HL-60/S4 treated with retinoic acid at 250 ng/mL for 4 days and 3 days (cell line): Measurements from ENCODE around the gene PPM1F.

Source experiments
- in situ Hi-C: fragments of 300-500 bp; cut with MboI; formaldehyde crosslinking; loops from 2 replicates; pipeline ENCODE4 v1.7.0; 2022; ENCODE audit warnings: low sequenced_read_pairs

PPM1F gene

DNA sequence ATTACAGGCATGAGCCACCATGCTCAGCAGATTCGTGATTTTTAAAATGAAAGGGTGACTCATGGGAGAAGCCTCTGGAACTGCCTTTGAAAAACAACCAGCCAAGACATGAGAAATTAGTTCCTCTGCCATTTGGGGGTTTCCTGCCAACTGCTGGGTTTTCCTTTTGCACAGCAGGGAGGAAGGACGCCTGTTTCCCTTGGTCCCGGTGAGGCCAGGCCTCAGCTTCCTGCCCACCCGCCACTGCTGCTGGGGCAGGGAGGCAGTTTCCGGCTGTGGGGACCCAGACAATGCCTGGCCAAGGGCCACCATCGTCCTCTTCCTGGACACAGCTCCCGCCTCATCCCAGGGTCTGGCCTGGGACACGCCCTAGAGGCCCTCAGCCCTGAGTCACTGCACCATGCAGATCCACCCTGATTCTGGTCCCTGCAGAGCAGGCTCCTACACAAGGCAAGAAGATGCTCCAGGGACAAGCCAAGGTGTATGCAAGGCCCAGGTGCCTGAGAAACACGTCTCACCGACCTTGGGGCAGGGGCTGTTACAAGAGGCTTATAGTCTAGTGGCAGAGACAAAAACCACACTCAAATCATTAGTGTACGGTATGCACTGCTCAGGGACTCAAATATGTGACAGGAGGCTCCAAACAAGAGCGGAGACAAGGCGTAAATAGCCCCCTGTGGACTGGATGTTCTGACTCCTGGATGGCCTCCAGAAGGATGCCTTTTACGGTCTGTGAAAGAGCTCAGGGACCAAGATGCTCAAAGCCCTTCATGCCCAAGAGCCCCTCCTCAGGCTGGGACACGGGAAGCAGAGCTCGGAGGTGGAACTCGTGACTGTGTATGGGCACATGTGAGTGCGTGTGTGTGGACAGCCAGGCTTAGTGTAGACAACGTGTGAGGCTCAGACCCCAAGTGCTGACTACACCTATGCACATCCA, 10.0 kb downstream of the PPM1F start:
- in situ Hi-C loops = loop anchor here (10.0 kb wide), 1 partner anchor 228 kb away; no protein-coding TSS in a partner anchor

DNA sequence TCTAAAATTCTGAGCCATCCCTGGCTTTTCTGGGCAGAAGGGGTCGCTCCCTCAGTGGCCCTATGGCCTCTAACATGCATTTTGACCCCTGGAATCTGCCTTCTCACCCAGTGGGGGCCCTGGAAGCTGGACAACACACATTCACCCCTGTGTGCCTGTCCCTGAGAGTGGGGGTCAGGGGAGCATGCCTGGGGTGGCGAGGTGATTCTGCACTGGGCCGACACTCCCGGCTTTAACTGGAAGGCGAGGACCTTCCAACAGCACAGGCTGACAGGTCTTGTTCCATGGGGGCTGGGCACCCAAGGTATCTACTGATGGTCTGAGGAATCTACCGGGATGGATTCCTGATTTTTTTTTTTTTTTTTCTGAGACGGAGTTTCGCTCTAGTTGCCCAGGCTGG, 10.7 kb downstream of the PPM1F start:
- in situ Hi-C loops = loop anchor here (10.0 kb wide), 1 partner anchor 227 kb away; no protein-coding TSS in a partner anchor

DNA sequence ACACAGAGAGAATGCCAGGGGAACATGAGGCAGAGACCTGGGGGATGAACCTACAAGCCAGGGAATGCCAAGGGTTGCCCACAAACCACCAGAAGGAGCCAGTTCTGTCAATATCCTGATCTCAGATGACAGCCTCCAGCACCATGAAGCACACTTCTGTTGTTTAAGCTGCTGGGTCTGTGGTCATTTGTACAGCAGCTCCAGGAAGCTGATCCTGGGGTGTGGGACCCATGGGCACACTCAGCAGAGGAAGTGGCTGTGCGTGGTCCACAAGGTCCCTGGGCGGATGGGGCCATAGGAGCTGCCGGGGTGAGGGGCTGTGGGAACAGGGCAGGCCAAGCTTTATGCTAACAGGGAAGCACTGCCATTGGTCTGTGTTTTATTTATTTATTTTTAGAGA, 12.1 kb downstream of the PPM1F start:
- in situ Hi-C loops = loop anchor here (10.0 kb wide), 1 partner anchor 226 kb away; no protein-coding TSS in a partner anchor

DNA sequence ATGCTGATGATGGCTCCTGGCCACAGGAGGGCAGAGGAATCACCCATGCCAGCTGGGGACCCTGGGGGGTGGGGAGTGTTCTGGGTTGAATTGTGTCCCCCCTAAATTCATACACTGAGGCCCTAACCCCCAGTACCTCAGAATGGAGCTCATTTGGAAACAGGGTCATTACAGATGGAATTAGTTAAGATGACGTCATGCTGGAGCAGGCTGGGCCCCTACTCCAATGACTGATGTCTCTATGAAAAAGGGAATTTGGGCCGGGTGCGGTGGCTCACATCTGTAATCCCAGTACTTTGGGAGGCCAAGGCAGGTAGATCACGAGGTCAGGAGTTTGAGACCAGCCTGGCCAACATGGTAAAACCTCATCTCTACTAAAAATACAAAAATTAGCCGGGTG, 12.7 kb downstream of the PPM1F start:
- in situ Hi-C loops = loop anchor here (10.0 kb wide), 1 partner anchor 225 kb away; no protein-coding TSS in a partner anchor

DNA sequence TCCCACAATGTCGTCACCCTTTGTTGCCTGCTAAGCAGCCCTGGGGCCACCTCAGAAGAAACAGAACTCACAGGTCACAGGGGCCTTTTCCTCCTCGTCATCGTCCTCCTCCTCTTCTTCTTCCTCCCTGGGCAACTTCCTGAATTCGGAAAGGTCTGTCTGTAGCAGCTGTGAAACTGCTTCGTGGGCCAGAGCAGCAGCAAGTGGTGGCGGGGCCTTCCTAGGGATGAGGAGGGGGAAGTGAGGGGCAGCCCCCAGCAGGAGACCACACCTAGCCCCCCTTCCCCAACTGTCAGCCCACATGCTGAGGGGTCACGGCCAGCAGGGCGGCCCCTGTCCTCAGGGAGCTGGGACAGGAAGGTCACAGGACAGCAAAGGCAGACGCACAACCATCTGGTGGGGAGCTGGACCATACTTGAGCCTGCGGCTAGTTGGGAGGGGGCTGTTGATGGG, 13.2 kb downstream of the PPM1F start:
- in situ Hi-C loops = no loop called here

DNA sequence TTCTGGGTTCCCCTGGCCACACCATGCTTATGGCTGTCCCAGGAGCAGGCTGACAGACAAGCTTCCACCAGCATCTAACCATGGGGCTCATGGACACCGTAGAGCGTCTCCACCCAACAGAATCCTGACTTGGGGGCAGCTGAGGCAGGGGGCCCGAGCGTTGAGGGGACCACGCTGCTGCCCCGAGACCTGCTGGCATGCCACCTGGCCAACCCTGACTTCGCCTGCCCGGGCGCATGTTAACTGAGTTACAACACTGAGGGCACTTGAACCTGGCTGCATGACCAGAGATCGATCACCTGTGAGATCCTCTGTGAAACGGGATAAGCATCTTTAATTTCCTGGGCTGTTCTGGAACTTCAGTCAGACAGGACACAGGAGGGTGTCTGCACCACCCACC, 13.7 kb downstream of the PPM1F start:
- in situ Hi-C loops = no loop called here

DNA sequence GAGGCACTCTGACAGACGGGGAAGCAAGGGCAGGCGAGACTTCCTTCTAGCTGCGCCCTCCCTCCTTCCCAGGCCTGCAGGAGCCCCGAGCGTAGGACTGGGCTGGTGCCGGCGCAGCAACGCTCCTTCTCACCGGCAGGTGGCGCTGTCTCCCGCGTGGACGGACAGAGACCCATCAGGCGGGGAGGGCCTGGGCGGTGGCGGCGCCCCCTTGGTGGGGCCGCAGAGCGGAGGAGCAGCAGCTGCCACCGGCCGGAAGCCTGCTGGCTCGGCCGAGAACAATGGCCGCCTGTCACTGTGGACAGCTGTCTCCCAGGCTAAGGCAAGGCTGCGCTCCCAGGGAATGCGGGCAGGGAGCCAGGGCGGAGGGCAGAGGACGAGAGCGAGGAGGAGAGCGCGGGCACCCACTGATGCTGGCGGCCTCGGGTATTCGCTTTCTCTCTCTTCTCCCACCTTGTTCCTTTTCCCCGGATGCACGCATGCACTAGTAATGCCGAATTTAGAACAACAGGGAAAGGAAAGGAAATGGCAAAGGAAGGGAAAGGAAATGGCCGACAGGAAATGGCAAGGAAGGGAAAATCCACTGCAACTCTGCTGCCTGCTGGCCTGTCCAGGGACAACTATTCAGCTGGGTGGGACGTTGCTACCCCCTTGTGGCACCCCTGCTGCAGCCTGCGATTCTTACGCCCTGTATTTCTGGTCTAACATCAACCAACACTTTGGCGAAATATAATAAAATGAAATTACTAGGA, 14.4 kb downstream of the PPM1F start:
- in situ Hi-C loops = no loop called here

DNA sequence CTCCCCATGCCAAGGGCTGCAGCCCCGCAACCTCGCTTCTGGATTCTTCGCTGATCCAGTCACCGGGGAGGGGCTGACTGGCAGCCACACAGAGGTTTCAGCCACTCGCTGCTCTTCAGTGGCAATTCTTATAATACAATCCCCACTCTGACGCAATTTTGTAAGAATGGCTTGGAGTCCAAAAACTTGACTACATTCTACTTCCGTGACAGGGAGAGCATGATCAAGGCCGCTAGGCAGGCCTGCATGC, 14.9 kb downstream of the PPM1F start:
- in situ Hi-C loops = no loop called here

DNA sequence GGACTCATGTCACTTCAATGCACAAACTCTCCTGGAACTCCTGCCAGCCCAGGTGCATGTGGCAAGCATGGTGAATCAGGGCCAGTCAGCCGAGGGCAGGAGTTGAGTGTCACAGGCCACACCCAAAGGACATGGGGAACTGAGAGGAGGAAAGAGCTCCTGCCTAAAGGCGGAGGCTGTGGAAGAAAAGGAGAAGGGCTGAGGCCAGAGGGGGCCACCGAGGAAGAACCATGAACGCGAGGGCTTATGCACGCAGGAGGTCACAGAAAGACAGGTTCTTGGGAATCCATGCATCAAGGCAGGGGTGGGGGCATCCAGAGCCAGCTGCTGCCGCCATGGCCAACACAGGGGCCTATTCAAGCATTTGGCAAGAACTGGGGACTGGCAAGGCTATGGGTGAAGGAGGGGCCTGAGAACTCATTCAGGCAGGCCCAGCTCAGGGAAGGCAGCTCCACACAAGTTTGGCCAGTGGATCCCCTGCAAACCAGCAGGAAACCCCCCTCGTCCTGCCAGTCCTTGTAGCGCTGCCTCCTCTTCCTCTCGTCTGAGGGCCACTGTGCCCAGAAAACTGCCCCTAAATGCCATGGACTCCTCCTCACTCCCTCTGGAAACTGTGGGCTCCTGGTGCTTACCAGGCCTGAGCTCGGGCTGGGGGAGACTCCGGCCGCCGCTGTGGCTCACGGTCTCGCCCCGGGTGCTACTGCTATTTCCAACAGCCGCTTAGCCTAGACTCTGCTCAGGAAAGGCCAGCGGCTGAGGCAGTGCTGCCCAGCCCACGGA, 15.4 kb downstream of the PPM1F start:
- in situ Hi-C loops = no loop called here

DNA sequence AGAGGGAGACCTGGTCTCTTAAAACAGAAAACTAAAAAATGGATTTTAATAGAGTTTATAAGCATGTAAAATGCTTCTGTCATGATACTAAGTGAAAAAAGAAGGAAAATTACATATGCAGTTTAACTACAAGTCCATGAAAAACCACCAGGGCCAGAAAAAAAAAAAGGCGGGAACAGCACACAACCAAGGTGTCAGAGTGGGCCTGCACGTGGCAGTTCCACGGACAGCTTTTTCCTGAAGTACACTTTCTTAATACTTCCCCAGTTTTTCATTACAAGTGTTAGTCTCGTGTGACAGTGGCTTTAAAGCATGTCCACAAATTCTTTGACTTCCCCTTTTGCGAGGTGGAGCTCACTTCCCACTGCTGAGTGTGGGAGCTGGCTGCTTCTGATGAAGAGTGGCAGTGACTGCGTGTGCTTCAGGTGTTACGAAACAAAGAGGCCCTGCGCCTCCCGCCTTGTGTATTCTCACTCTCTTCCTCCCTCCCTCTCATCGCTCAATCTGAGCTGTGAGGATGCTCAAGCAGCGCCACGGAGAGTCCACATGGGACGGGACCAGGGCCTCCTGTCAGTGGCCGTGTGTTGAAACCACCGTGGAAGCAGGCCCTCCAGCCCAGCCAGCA, 16.4 kb downstream of the PPM1F start:
- in situ Hi-C loops = no loop called here

DNA sequence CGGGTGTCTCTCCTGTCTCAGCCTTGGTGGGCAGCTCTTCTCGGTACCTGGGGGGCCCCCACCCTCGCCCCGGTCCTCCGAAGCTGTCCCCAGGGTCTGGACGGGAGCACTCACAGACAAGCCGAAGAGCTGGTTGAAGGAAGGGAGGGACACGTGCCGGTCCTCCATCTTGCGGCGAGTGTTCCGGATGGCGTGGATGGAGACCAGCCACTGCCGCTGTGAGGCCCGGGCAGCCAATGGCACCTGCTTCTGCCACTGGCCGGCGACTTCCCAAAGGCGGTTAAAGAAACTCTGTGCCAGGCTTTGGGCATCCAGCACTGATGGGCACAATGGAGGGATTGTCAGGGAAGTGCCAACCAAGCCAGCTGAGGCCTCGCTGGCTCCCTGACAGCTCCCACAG, 18.7 kb downstream of the PPM1F start:
- in situ Hi-C loops = no loop called here

DNA sequence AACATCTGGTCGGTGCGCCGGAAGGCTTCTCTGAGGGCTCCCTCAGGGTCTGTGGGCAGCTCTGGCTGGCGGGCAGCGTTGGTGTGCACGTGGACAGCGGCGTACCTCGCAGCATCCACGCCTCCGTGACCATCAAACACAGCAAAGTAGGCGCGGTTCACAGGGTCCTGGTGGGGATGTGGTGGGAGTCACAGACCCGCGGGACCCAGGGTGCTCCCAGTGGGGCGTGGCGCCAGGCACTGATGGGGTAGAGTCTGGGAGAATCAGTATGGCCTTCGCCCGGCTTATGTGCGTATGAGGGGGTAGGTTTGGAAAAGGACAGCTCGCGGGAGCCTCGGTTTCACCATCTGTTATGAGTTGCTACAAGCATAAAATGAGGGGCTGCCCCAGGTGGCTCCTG, 19.2 kb downstream of the PPM1F start:
- in situ Hi-C loops = no loop called here

DNA sequence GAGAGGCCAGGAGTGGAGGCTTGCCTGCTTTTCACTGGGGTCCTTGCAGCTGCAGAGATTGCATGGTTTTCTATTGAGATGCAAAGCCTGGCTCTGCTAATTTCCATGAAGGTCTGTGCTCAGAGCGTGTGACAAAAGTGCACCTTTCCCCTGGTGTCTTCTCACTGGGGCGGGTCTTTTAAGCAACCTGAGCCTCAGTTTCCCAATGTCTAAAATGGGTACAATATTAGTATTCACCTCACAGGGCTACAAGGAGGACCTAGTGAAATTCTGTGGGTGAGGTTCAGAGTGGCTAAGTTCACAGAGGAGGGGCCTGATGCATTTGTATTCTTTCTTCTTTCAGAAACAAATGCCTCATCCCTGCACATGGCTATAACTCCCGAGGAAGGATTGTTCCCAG, 20.3 kb downstream of the PPM1F start:
- in situ Hi-C loops = no loop called here

DNA sequence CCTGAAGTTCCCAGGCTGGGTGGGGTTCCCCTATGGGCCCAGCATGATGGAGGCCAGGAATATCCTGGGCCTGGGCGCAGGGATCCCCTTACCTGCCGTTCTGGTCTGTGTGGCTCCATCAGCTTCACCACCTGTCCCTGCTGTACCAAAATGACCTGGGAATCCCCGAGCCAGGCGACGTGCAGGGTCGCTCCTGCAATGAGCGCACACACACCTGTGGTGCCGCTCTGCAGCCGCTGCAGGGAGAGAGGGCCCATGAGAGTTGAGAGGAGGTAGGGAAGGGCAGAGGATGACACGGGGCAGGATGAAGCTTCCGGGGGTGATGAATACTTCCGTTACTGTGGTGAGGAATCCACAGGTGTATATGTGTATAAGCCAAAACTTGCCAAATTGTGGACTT, 21.6 kb downstream of the PPM1F start:
- in situ Hi-C loops = no loop called here

DNA sequence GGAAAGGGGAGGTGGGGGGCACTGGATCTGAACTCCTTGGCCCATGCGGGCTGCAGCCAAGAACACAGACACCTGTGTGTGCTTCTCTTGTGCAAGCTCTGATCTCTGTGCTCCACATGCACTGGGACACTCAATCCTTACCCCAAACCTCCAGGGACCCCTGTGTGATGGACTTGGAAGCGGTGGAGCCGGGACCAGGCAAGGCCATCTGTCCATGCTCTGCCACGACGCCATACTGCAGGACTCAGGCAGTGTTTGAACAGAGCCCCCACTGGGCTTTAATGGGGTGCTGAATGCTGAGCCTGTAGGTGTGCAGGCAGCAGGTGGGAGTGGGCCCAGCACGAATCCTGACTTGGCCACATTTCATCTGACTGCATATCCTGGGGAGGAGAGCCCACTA, 23.4 kb downstream of the PPM1F start:
- in situ Hi-C loops = no loop called here

DNA sequence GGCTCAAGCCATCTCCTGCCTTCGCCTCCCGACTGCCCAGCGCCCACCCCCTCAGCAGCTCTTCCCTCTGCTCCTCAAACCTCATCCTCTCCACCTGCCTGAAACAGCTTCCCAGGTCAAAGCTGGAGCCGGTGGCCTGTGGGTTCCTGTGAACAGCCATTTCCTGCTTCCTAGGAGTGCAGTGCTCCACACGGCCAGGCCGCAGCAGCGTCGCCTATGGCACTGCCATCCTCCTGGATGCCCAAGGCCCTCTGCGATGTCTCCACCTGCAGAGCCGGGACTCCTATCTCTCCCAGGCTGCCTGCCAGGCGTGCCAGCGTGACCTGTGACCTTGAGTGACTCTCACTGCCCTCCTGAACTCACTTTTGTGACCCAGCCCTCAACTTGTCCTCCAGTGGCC, 24.6 kb downstream of the PPM1F start:
- in situ Hi-C loops = no loop called here

DNA sequence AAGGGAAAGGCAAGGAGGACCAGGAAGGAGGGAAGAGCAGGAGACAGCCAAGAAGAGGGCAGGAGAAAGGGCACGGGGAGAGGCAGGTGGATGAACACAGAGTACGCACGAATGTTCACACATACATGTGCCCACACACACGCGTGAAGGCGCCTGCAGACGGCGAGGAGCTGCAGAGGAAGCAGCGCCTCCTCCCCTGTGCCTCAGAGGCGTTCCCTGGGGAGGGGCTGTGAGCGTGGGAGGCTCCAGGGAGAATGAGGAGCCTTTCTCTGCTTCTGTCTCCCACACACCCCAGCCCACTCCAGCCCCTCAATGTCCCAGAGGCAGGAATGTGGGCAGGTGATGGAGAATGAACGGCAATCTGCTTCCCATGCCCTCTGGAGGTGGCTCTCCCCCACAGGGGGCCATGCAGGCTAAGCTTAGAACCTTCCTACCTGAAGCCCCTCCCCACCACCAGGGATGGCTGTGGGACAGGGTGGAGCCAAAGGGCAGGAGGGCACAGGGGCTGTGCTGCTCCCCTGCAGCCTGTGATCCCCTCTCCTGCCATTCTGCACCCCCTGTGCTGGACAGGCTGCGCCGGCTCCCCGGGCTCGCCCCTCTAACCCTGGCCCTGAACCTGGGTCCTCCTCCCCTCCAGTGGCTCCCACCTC, 25.3 kb downstream of the PPM1F start:
- in situ Hi-C loops = no loop called here

DNA sequence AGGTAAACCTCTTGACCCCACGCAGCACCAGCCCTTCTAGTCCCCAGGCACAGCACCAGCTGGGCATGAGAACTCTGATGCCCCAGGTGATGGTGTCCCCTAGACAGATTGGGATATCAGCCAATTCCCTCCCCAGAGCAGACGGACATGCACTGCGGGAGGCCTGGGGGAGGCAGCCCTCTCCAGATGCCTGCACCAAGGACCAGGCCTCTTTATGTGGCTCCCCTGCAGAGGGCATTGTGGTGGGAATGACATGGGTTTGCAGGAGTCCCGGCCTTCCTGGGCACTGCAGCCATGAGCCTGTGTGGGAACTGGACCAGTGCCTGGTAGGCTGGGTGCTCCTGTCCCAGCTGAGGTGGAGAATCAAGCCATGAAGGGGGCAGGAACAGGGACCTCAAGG, 25.9 kb downstream of the PPM1F start:
- in situ Hi-C loops = no loop called here

DNA sequence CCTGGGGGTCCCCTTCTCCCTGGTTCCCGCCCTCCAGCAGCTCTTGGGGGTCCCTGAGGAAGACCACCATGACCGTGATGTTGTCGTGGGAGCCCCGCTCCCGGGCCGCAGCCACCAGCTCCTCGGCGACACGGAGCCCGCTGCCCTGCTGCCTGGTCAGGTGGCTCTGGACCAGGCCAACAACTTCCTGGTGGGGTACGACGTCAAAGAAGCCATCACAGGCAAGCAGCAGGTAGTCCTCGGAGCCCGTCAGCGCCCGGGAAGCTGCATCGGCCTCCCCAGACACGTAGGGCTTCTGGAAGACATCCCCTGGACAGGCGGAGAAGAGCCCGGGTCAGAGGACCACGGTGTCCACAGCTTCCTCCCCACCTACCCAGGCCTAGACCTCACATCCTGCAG, 29.5 kb downstream of the PPM1F start:
- in situ Hi-C loops = no loop called here

DNA sequence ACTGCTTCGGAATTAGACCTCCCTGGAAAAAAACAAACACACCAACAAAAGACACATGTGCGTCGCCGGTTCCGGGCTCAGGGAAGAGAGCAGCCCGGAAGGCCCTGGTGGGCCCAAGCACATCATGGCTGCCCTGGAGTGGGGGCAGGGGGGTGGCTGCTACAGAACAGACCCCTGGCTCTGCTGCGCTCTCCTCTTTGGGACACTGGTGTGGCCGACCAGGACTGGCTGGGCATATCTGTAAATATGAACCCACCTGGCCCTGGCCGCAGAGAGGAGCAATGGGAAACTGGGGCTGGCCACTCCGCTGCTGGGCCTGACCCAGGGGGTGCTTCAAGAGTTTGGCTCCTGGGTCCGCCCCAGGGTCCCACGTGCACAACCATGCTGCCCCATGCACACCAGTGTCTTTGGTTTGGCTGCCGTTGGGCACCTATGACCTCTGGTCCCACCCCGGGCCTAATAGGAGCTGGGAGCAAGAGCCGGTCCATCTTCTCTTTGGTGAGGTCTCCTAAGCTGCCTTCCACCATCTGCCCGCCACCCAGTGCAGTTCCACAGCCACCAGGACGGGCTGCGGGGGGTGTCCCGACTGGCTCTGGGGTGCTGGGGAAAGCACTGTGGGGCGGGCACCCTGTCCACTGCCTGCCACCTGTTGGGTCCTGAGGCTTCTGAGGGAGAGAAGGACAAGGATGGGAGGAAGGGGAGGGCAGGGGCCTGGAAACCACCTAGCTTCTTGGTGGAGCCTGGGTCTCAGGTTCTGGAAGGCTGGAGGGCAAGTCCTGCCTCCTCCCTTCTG, 30.1 kb downstream of the PPM1F start:
- in situ Hi-C loops = no loop called here
